ENCODE results near the gene PPM1E. TPM values are rescaled to one million over a fixed set of nuclear protein-coding genes. Genes with fewer than 3 reads are reported as not detected.

The PPM1E gene
- total and polyA plus RNA-seq, 2 of the 8 experiments (the other 6 are each of a cell fraction or from before 2014, with no cell fraction given): 5.0 to 10.4 TPM

GRCh38 chr17:58802188-58802587 is 46.5 kb downstream of the PPM1E start (continued):
- no peak for TF ChIP-seq SRF (IDR thresholded peaks at IDR 0.05; ENCODE audit: low read depth, low read length)

DNA sequence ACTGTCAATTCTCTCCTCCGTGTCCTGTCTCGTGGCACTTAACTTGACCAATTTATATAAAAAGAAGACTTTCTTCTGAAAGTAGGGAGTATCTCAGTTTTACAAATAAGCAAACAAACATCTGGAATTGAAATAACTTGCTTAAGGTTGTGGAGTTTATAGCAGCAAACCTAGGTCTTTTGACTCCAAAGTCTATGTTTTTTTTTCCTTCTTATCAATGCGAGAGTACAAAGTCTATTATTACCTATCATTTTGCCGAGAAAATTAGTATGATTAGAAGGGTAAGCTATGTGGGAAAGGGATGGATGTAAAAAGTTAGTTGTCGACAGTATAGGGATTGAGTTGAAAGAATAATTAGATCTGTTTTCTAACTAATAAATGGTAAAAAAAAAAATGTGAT is 50.4 kb downstream of the PPM1E start:
- Histone ChIP-seq H3K4me2 (ENCODE audit: insufficient read depth in 1 of 2, low read depth in 2 of 2, low read length in 2 of 2) (no peak overlapping the region), H3K56ac (replicated peaks; ENCODE audit: insufficient read length, low read depth, low read length) (no peak overlapping the region), H2BK20ac (ENCODE audit: low read length) (no peak overlapping the region), H3K23me2 (ENCODE audit: low read depth, low read length) (no peaks in the 10 kb centered on the region), H4K8ac (ENCODE audit: extremely low read depth, insufficient read depth, low read length) (no peak overlapping the region), H2AFZ (ENCODE audit: low read length) (no peak overlapping the region), H3K4ac (replicated peaks; ENCODE audit: insufficient read length, low read depth, low read length) (no peak overlapping the region), H3K4me1 (replicated peaks in 1 of 4; ENCODE audit: control insufficient read depth in 3 of 4, insufficient read depth in 4 of 4, low read length in 3 of 4) (no peaks in the 10 kb centered on the region), H4K5ac (ENCODE audit: insufficient read length, low read depth, low read length) (no peak overlapping the region), H3K79me1 (ENCODE audit: low read depth, low read length) (no peaks in the 10 kb centered on the region), H3K36me3 (ENCODE audit: control insufficient read depth in 2 of 4, insufficient read depth in 4 of 4, low read length in 3 of 4) (no peaks in the 10 kb centered on the region), H4K91ac (replicated peaks; ENCODE audit: insufficient read length, low read length) (no peak overlapping the region), H3K79me2 (ENCODE audit: control insufficient read depth in 1 of 2, insufficient read depth in 2 of 2, low read length in 2 of 2) (no peaks in the 10 kb centered on the region; a peak in 1 of 4 replicates), H3K9me3 (ENCODE audit: insufficient read depth in 2 of 2, low read depth in 1 of 2, low read length in 1 of 2) (no peaks in the 10 kb centered on the region), H3K14ac (ENCODE audit: insufficient read length) (no peak overlapping the region), H3K4me3 (ENCODE audit: extremely low read depth in 1 of 4, insufficient read depth in 2 of 4, low read depth in 3 of 4, low read length in 4 of 4) (no peak overlapping the region), H2BK15ac (ENCODE audit: low read length) (no peak overlapping the region), H2BK5ac (ENCODE audit: low read depth, low read length) (no peak overlapping the region), H2AK5ac (ENCODE audit: low read depth, low read length) (no peak overlapping the region), H3K18ac (ENCODE audit: extremely low read depth, low read length) (no peak overlapping the region), H3K9ac (replicated peaks in 1 of 4; ENCODE audit: extremely low read depth in 1 of 4, low read depth in 3 of 4, low read length in 3 of 4) (no peak overlapping the region), H3K27me3 (replicated peaks in 1 of 4; ENCODE audit: control insufficient read depth in 3 of 4, extremely low read depth in 1 of 4, insufficient read depth in 3 of 4, low read length in 3 of 4) (no peaks in the 10 kb centered on the region), H3K27ac (ENCODE audit: low read depth, low read length) (no peak overlapping the region), H2BK12ac (ENCODE audit: low read depth, low read length) (no peak overlapping the region), H4K20me1 (replicated peaks in 1 of 2; ENCODE audit: control insufficient read depth in 1 of 2, insufficient read depth in 2 of 2, low read length in 2 of 2) (peaks cover 0 to 2% of the 10 kb centered on the region in 2 experiments), H2BK120ac (replicated peaks; ENCODE audit: low read depth, low read length) (no peak overlapping the region), H3K23ac (ENCODE audit: insufficient read length) (no peak overlapping the region)
- FAIRE-seq: no peak
- DNase-seq (ENCODE audit: low read depth in 1 of 2, low spot score in 2 of 2): no peak
- POLR2A ChIA-PET (ENCODE audit: partially characterized antibody): no interaction called here
- WGBS, 2 experiments (ENCODE audit: extremely low coverage in 1 of 2, insufficient coverage in 1 of 2, insufficient read length in 1 of 2, insufficient replicate concordance in 2 of 2, low coverage in 1 of 2, low lambda C conversion rate in 2 of 2, missing lambda C conversion rate in 1 of 2): 92 to 100% methylated on average over 1 to 5 of the region's 5 CpGs
- CTCF ChIA-PET (ENCODE audit: partially characterized antibody): no interaction called here
- TF ChIP-seq HDAC2 (IDR thresholded peaks at IDR 0.05; ENCODE audit: borderline replicate concordance in 1 of 2, low read depth in 2 of 2, low read length in 2 of 2) (no peak), CBX8 (IDR thresholded peaks at IDR 0.05; ENCODE audit: borderline replicate concordance, low read depth, low read length) (no peak), POU5F1 (IDR thresholded peaks at IDR 0.05; ENCODE audit: low read depth, low read length) (no peak), SIX5 (IDR thresholded peaks at IDR 0.05; ENCODE audit: low read depth, low read length) (no peak), ATF2 (IDR thresholded peaks at IDR 0.05; ENCODE audit: low read length) (no peak), KDM4A (IDR thresholded peaks at IDR 0.05; ENCODE audit: low read depth, low read length, severe bottlenecking) (no peak), BRCA1 (IDR thresholded peaks at IDR 0.05; ENCODE audit: low read depth, low read length) (no peak), BACH1 (IDR thresholded peaks at IDR 0.05; ENCODE audit: low read length) (no peak), POLR2AphosphoS5 (IDR thresholded peaks at IDR 0.05; ENCODE audit: low read depth, low read length) (no peak)

All from H1 (cell line).